Left renal cortex interstitium (tissue), 4 donors: ENCODE measurements around the gene RPS6KA2. TPM values are rescaled to one million over a fixed set of nuclear protein-coding genes. Genes with fewer than 3 reads are reported as not detected.

Source experiments
- DNase-seq, 4 donors: peaks; one replicate each; pipeline ENCODE4 v3.0.0-alpha.2; 2013; ENCODE audit warnings: low read depth in 4 of 4, low spot score in 2 of 4, missing footprints in 1 of 4
- polyA plus RNA-seq, 4 donors: library from polyadenylated mRNA; unstranded; fragments of 120-200 nt; gene quantifications; one replicate each; pipeline ENCODE4 v1.2.1, GENCODE V29; 2013; ENCODE audit not compliant: insufficient read length in 4 of 4

The RPS6KA2 gene
- polyA plus RNA-seq, 4 donors, result 25.2 to 30.5 (median 29.9) TPM

DNA sequence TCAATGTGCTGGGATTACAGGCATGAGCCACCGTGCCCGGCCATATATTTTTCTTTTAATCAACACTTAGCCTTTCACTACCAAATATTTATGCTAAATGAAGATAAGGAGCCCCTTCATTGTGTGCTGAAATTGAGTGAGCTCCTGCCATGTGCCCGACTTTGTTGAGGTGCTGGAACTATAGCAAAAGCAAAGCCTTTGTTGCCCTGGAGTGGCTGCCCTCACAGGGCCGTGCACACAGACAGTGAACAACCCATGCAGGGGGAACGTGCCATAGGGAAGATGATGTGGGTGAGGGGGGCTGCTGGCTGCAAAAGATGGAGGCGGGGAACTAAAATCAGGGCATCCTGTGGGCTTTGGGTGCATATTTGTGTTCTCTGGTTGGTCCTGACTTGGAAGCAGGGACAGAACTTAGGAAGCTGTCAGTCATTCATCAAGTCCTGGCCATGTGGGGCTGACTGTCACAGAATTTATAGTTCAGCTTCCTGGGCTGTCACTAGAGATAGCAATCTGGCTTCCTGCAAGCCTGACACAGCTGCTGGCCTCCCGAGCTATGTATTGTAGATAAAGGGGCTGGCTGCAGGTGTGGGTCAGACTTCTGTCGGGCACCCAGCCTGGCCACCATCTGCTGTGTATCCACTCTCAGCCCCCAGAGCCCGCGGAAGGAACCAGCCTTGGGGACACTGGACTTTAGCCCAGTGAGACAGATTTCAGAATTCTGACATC, 187.5 kb downstream of the RPS6KA2 start:
- DNase-seq, result no peak

DNA sequence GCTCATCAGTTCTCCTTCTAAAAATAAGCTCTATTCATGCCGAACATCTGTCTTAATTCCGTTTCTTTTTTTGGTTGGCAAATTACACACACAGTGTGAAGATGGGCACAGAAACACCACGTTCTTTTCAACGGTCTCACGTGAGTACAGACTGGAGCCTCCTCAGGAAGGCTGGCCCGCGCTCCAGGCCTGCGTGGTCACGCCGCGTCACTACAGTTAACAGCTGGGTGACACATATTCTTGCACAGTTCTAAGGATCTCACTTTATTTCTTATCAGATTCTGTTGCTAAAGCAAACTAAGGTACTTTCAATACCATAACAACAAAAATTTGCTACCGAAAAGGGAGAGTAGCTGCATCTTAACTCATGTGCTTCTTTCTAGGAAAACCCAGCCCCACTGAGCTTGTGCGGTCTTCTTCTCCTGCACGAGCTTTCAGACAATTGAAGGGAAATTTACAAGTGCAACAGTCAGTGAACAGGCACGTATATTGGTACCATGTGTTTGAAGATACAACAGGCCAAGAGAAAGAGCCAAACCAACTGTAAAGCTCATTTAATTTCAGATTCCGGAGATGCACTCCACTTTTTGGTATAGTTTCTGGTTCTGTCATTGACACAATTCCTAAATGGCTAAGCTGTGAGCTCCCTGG, 188.7 kb downstream of the RPS6KA2 start:
- DNase-seq, result no peak

DNA sequence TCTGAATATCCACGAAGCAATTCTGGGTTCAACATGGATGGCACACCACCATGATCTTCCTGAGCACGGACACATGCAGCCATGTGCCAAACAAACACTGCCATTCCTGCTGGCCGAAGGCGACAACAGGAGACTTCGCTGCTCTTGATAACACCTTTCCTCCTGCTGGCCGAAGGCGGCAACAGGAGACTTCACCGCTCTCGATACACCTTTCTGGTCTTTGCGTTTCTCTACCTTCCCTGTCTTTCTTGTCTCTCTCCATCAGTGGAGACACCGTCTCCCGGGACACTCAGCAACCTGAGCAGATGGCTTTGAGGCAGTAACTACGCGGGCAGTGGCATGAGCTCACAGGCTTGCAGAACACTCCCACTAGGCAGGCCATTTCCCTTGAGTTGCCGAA, 189.4 kb downstream of the RPS6KA2 start:
- no peak for DNase-seq

DNA sequence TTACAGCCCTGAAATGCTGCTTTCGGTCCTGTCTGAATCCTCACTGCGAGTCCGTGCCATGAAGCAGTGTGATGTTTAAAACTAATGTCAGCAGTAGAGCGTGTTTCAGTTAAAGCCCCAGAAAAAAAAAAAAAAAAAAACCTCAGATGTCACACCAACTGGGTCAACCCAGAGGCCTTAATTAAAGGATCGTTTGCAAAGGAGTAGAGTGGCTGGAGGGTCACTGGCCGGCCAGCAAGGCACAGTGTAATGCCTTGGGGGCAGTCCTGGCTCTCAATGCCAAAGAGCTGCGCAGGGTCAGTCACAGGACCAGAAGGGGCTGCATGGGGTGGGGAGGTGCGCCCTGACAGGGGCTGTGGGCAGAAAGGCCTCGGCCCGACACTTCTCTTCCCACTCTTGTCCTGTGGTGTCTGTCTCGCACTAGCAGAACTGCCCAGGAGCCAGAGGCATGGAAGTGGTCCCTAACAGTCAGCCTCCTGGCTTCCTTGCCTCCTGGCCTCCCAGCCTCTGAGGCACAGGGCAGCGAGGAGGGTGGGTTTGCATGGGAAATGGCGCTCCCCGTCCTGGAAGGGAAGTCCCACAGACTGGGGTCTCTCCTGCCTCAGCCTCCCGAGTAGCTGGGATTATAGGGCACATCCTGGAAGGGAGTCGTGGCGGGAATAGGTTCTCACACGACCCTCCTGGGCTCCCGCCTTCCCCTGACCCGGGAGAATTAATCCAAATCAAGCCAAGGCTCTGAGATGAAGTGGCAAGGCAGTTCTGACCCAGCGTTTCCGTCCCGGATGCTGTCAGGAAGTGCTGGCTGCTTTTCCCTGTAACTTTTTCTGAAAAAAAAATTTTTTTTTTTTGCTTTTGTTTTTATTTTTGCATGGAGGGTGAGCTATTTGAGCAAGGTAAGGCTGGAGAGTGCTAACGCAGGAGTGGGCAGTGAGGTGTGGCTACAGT, 190.6 kb downstream of the RPS6KA2 start:
- DNase-seq, result no peak

DNA sequence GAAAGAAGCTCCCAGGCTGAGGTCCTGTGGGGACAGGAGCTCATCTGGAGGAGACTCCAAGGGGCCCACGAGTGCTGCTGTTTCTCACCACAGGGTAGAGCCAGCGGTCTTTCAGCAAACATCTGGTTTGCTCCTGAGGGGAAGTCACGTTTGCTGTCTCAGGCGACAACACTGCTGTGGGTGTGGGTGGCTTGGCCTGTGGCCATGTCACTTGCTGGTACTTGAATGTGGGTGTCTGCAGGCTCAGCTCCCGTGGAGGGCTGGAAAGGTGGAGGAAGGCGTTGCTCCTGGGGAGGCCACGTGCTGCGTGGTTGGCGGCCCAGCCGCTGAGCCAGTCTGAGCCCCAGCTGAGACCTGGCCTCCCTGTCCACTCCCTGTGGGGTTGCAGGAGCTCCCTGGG, 191.5 kb downstream of the RPS6KA2 start:
- DNase-seq, result no peak

DNA sequence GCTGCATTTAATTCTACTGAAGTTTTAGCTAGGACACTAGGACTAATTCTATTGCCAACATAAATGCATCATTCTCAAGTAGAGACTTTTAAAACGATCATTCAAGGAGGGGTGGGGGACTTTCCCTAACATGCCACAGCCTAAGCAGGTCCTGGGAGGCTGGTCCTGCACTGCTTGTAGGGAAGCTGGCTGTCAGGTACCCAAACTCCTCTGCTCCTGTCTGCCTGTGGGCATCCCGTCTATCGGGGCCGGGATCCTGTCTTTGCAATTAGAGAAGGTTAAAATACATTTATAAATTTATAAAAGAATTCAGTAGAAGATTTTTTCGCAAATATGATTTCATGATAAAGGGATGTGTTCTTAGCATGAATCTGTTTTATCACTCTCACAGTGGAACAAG, 192.7 kb downstream of the RPS6KA2 start:
- DNase-seq, result no peak

DNA sequence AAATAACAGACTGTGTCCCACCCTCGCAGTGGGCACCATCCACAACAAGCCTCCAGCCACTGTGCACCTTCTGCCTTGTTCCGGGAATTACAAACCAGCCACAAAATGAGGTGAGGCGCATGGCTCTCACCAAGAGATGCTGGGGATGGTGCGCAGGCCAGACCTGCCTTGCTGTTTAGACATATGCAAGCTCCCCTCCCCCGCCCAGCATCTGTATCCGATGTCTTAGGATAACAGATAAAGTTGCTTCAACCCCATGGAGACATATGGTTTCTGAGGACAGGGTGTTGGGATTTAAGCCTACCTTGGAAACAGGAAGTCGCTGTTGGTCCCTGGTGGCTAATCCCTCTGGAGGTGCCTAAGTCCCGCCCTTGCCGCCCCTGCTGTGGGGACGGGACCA, 194.0 kb downstream of the RPS6KA2 start:
- no peak for DNase-seq

DNA sequence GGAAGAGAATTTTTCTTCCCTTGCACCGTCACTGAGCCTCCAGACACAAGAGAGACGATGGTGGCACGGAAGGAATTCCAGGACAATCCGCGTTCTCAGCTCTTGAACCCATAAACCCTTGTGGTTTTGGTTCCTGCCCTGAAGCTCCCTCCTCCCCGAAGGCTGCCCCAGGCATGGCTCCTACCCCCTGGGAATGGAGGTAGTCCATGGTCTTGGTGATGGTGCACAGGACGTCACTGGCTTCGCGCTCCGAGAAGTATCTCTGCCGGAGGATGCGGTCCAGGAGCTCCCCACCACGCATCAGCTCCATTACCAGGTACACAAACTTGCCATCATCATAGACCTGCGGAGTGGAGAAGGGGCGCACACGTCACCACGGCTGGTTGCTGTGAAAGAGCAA, 196.8 kb downstream of the RPS6KA2 start:
- no peak for DNase-seq

DNA sequence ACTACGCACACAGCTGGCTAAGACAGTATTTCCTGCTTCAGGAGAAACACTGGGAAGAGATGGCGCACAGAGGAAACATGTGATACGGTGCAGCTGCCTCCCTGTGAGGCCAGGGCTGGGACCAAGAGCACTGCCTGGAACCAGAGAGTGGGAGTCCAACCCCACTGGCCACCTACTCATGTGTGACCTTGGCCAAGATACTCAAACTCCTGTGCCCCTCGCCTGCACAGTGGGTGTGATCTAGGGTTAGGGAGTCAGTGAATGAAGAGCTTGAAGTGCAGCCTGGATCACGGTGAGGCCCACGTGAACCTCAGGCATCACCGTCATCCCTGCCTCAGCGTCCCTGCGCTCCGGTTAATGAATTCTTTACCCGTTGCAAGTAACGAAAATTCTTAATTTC, 202.6 kb downstream of the RPS6KA2 start:
- no peak for DNase-seq

DNA sequence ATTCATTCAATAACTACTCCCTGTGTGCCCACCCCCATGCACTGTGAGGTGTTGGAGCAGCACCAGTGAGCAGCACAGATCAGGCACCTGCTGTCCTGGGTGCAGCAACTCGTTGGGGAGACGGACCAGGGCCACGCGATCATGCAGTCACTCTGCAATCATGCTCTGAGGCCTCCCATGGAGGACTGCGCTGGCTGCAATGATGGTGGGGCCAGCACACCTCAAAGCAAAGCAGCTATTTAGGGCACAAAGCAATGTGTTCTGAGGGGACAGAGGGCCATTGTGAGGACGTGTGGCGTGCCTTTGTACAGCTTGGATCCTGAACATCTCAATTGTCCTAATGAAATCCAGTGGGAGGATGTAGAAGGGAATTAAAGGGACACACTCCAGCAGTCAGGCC, 203.3 kb downstream of the RPS6KA2 start:
- DNase-seq, result no peak

DNA sequence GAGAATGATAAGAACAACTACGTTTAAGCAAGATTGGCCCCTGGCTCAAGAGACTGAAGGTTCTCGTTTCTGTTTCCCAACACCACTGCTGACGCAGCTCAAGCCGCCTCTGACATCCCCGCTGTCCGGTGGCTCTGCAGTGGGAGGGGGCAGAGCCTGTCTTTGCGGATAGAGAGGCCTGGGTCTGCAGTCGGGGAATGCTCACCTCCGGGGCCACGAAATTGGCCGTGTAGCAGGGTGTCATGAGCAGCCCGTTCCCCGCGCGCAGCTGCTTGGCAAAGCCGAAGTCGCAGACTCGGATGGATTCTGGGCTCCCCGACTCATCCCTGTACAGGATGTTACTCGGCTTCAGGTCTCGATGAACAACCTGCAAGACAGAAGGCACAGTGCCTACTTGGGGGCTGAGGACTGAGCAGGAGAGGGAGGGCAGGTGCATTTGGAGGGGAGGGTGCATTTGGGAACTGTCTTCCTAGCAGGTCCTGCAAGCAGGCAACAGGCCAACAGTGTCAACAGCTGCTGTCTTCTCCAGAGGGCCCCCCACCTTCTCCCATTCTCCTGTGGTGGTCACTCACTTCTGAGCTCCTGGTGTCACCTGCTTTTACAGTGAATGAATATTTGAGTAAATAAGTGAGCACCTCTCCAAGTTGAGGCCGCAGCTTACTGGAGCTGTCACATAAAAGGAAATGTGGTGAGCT, 203.9 kb downstream of the RPS6KA2 start:
- DNase-seq, result no peak

DNA sequence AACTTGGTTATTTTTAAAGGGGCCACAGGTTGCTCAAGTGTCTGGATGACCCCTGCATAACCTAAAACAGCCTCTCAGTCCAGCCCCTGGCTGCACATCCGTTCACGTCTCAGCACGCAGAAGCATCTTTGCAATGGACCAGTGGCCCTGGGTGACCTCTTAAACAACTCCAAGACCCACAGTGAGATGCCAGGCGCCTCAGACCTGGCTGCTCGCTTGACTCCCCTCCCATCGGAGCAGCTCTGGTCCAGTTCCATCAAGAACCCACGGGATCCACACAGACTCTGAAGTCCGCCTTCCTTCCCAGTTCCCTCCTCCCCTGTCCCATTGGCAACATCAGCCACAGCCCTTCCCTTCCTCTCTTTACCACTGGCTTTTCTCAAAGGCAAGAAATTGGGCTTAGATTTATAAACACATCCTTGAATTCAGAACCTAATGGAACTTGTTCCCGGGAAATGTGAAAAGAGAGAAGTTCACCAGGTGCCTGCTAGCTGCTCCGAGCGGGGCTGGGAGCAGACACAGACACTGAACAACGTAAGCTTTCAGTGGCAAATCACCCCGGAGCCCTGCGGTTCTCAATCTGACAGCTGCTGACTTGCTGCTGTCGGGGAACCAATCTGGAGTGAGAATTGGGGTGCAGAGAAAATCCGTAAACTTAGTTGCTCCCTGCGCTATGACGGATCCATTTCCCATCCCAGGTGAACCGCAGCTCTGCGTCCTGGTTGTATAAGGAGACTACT, 204.7 kb downstream of the RPS6KA2 start:
- DNase-seq, result no peak

DNA sequence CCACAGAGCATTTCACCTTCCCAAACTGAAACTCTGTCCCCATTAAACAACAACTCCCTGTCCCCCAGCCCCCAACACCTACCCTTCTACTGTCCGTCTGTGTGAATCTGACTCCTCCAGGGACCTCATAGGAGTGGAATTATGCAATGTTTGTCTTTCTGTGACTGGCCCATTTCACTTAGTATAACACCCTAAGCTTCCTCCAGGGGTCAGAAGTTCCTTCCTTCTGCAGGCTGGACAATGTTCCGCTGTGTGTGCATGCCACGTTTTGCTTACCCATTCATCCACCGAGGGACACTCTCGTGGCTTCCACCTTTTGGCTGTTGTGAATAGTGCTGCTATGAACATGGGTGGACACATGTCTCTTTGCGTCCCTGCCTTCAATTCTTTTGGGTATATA, 206.7 kb downstream of the RPS6KA2 start:
- no peak for DNase-seq

DNA sequence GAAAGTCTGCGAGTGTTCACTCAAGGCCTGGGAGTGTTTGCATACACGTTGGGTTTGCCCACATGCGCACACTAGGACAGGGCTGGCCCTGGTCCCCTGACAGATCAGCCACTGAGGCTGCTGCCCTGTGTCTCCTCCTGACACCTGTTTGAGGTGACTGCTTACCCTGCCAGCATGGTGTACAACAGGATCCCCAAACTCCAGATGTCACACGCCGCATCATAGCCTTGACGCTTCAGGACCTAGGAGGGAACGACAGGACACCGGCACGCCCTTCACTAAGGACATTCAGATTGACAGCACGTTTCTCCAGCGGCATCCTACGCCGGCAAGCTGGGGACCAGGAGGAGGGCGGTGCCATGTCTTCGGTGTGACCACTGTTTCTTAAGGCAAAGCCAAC, 207.3 kb downstream of the RPS6KA2 start:
- DNase-seq, result no peak

DNA sequence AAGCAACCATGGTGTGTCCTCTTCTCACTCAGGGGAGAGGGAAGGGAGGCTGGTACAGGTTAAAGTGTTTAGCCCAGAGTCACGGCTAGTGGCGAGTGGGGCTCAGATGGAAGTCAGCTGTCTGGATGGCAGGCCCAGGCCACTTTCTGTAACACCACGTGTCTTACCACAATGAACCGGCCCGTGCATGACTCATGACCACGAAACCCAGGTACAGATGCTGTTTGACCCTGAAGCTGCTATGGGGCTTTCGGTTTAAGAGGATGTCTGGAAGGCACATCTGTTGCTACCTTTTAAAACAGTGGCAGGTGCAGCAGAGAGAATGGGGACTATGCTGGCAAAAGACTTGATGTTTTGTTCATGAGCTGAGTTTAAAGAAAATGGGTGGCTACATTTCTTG, 207.8 kb downstream of the RPS6KA2 start:
- DNase-seq, result no peak

DNA sequence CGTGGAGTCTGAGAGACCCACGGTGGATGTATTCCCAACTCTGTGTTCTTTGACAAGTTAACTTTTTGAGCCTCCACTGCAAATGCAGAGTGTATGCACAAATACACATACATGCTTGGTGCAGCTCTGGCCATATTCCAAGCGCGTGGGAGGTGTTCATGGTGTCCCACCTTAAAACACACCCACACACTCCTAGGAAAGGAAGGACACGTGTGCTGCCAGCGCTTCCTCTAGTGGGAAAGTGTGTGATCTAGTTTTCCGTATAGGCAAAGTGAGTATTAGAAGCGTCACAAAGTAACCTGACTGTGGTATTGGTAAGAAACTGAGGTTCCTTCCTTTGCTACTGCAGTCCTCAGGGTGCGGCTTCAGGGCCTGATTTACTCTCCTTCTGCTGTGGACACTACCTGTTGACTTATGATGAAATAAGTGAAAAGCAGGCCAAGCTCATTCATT, 208.3 kb downstream of the RPS6KA2 start:
- DNase-seq, result no peak

DNA sequence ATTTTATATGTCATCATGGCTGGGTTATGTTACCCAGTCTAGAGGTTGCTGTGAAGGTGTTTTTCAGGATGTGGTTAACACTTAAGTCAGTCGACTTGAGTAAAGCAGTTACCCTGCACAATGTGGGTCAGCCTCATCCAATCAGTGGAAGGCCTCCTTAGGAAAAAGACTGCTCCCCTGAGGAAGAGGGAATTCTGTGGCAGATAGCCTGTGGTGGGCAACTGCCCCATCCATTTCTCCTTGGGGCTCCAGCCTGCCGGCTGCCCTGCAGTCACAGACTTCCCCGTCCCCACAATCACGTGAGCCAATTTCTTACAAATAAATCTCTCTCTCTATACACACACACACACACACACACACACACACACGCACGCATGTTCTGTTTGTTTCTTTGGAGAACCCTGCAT, 209.8 kb downstream of the RPS6KA2 start:
- DNase-seq, result no peak

DNA sequence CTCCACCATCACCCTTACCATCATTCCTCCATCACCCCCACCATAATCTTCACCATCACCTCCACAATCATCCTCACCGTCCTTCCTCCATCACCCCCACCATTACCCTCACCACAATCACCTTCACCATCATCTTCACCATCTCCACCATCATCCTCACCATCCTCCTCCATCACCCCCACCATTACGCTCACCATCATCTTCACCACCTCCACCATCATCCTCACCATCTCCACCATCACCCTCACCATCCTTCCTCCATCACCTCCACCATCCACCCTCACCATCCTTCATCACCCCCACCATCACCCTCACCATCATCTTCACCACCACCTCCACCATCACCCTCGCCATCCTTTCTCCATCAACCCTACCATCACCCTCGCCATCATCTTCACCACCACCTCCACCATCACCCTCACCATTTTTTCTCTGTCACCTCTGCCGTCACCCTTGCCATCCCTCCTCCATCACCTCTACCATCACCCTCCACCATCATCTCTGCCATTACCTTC, 211.2 kb downstream of the RPS6KA2 start:
- no peak for DNase-seq

DNA sequence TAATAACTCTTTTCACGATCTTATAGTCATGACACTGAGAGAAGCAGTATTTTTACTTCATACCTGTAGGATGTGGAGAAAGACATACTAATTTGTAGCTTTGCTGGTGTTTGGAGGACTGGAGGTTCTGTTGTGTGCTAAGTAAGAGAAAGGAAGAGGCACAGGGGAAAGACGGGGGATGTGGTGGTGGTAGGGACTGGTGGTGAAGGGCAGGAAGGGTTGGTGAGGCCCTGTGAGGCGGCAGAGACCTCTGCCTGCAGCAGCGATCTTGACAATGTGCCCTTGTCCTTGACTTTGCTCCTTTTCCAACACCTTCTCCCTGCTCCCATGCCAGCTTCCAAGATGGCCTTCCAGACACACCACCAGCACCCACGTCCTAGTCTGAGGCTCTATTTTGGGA, 211.7 kb downstream of the RPS6KA2 start:
- DNase-seq, result no peak

DNA sequence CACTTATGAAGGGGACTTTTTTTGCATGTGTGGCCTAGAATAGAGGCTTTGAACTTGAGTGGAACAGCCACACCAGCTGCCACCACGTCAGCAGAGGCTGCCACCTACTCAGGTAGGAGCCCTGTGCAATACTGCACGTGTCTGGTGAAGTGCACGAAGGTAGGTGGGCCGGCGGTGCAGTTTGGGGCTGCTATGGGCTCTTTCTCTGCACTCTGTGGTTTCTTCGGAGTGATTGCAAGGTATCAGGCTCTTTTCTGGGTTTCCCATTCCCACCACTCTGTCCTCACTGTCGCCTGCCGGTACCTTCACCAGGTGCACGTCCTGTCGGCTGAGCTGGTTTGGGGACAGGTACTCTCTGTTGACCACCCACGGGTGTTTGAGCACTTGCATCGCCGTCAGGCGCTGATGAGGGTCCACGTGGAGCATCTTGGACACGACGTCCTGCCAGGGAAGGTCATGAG, 213.5 kb downstream of the RPS6KA2 start:
- DNase-seq, result no peak
